IMR-90 (cell line): ENCODE results near the gene ADGRB3. TPM values are rescaled to one million over a fixed set of nuclear protein-coding genes. Genes with fewer than 3 reads are reported as not detected.
A peak's percentile ranks its signal among the peaks of the same experiment; 100 is the strongest.

ENCODE experiments used
- ATAC-seq: fragments of 200-7000 bp; cut with Tn5 transposase; 2 replicates; pipeline ENCODE4 v1.9.1; 2020; ENCODE audit warnings: low read depth, mild to moderate bottlenecking, moderate library complexity
- BruUV-seq: library from RNA; stranded (reverse); fragments of 400-500 nt; replicated peaks from 2 replicates; lab custom pipeline; 2021; lab: Mats Ljungman, UMichigan
- CTCF ChIA-PET: fragments of 300-600 bp; formaldehyde crosslinking; extraction: SDS; loops from one replicate; lab custom pipeline; 2021; ENCODE audit warnings: antibody characterized with exemption; lab: Yijun Ruan, JAX
- POLR2A ChIA-PET: fragments of 300-600 bp; sonication (Branson Sonifier 250); formaldehyde crosslinking; loops from one replicate; lab custom pipeline; 2022; ENCODE audit warnings: antibody characterized with exemption; ENCODE audit not compliant: unreplicated experiment; lab: Charles Lee
- DNase-seq: peaks from one replicate; pipeline ENCODE4 v3.0.0; 2013
- H2AFZ ChIP-seq: replicated peaks from 2 replicates; pipeline ENCODE3; 2013; ENCODE audit warnings: low read length, mild to moderate bottlenecking; ENCODE audit not compliant: poor library complexity
- H2AK5ac ChIP-seq: 2 replicates; pipeline ENCODE4 v1.6.1; 2013; ENCODE audit warnings: low read depth, low read length, inconsistent platforms
- H2AK9ac ChIP-seq: replicated peaks from 2 replicates; pipeline ENCODE3; 2013; ENCODE audit warnings: mild to moderate bottlenecking, low read depth, low read length, moderate library complexity; ENCODE audit not compliant: poor library complexity
- H2BK120ac ChIP-seq: 2 replicates; pipeline ENCODE4 v1.6.1; 2013; ENCODE audit warnings: low read depth, low read length, inconsistent platforms
- H2BK15ac ChIP-seq: 3 replicates; pipeline ENCODE4 v1.6.1; 2013; ENCODE audit warnings: low read depth, low read length, inconsistent platforms
- H2BK20ac ChIP-seq: 2 replicates; pipeline ENCODE4 v1.6.1; 2013; ENCODE audit warnings: low read depth, mild to moderate bottlenecking, inconsistent platforms, low read length, moderate library complexity
- H2BK5ac ChIP-seq: 2 replicates; pipeline ENCODE4 v1.6.1; 2013; ENCODE audit warnings: mild to moderate bottlenecking, low read depth, low read length, inconsistent platforms; ENCODE audit not compliant: poor library complexity, severe bottlenecking
- H3K14ac ChIP-seq: replicated peaks from 2 replicates; pipeline ENCODE4 v1.6.1; 2013; ENCODE audit warnings: low read depth, low read length, inconsistent platforms
- H3K18ac ChIP-seq: 2 replicates; pipeline ENCODE4 v1.6.1; 2013; ENCODE audit warnings: low read depth, low read length, control low read depth
- H3K23ac ChIP-seq: 2 replicates; pipeline ENCODE4 v1.6.1; 2013; ENCODE audit warnings: low read depth, low read length, inconsistent platforms
- H3K27ac ChIP-seq: 2 replicates; pipeline ENCODE4 v1.5.1; 2013; ENCODE audit warnings: mild to moderate bottlenecking, control low read depth, low read length; ENCODE audit not compliant: insufficient read depth
- H3K27me3 ChIP-seq: 2 replicates; pipeline ENCODE4 v1.6.1; 2013; ENCODE audit warnings: low read length; ENCODE audit not compliant: control insufficient read depth, insufficient read depth
- H3K36me3 ChIP-seq: 2 replicates; pipeline ENCODE4 v1.6.1; 2013; ENCODE audit warnings: low read length, mixed read lengths; ENCODE audit not compliant: control insufficient read depth, insufficient read depth
- H3K4ac ChIP-seq: 2 replicates; pipeline ENCODE4 v1.6.1; 2013; ENCODE audit warnings: low read depth, low read length, inconsistent platforms
- H3K4me1 ChIP-seq: 2 replicates; pipeline ENCODE4 v1.6.1; 2013; ENCODE audit warnings: low read length, mixed read lengths; ENCODE audit not compliant: control insufficient read depth, insufficient read depth
- H3K4me2 ChIP-seq: 2 replicates; pipeline ENCODE4 v1.6.1; 2013; ENCODE audit warnings: low read depth, mild to moderate bottlenecking, control low read depth, low read length, moderate library complexity
- H3K4me3 ChIP-seq: 2 replicates; pipeline ENCODE4 v1.5.1; 2013; ENCODE audit warnings: low read depth, mild to moderate bottlenecking, control low read depth, low read length, moderate library complexity; ENCODE audit not compliant: insufficient read depth
- H3K56ac ChIP-seq: 2 replicates; pipeline ENCODE4 v1.6.1; 2013; ENCODE audit warnings: low read length, inconsistent platforms; ENCODE audit not compliant: insufficient read depth; ENCODE audit errors: extremely low read depth
- H3K79me1 ChIP-seq, 2 experiments: 2 replicates each; pipeline ENCODE4 v1.6.1; 2013; ENCODE audit warnings: low read length in 2 of 2, inconsistent platforms in 1 of 2, low read depth in 1 of 2
- H3K9ac ChIP-seq: 2 replicates; pipeline ENCODE4 v1.6.1; 2013; ENCODE audit warnings: low read depth, low read length, control low read depth
- H3K9me1 ChIP-seq: 2 replicates; pipeline ENCODE4 v1.6.1; 2013; ENCODE audit warnings: low read length, inconsistent platforms; ENCODE audit not compliant: insufficient read depth
- H3K9me3 ChIP-seq: 2 replicates; pipeline ENCODE4 v1.6.1; 2013; ENCODE audit warnings: low read length; ENCODE audit not compliant: control insufficient read depth, insufficient read depth
- H4K20me1 ChIP-seq: 2 replicates; pipeline ENCODE4 v1.6.1; 2013; ENCODE audit warnings: low read length, inconsistent platforms; ENCODE audit not compliant: insufficient read depth
- H4K5ac ChIP-seq: 2 replicates; pipeline ENCODE4 v1.6.1; 2013; ENCODE audit warnings: mild to moderate bottlenecking, low read depth, low read length, control low read depth
- H4K8ac ChIP-seq, 2 experiments: 2 replicates each; pipeline ENCODE4 v1.6.1; 2013; ENCODE audit warnings: low read depth in 2 of 2, low read length in 2 of 2, control low read depth in 1 of 2, inconsistent platforms in 1 of 2
- H4K91ac ChIP-seq: 2 replicates; pipeline ENCODE4 v1.6.1; 2013; ENCODE audit warnings: low read depth, low read length, inconsistent platforms; ENCODE audit not compliant: insufficient read depth
- BHLHE40 ChIP-seq: fragments of 150-350 bp; IDR thresholded peaks from 2 replicates; pipeline ENCODE4 v1.6.1; 2016; ENCODE audit warnings: mild to moderate bottlenecking, low read depth, low read length
- CEBPB ChIP-seq: IDR thresholded peaks from 2 replicates; pipeline ENCODE4 v1.6.1; 2012; ENCODE audit warnings: low read depth, low read length, improper control_type of control experiment
- CHD1 ChIP-seq: IDR thresholded peaks from 2 replicates; pipeline ENCODE4 v1.6.1; 2012; ENCODE audit warnings: low read depth, low read length, improper control_type of control experiment
- CTCF ChIP-seq: conservative IDR thresholded peaks from 2 replicates; pipeline ENCODE4 v1.5.1; 2012; ENCODE audit warnings: mild to moderate bottlenecking, low read depth, low read length, improper control_type of control experiment
- ELK1 ChIP-seq: fragments of 150-350 bp; IDR thresholded peaks from 2 replicates; pipeline ENCODE4 v1.6.1; 2016; ENCODE audit warnings: low read depth, mild to moderate bottlenecking, low read length, moderate library complexity, borderline replicate concordance
- FOS ChIP-seq: fragments of 150-350 bp; IDR thresholded peaks from 2 replicates; pipeline ENCODE4 v1.6.1; 2016; ENCODE audit warnings: low read depth, low read length
- MAFK ChIP-seq: IDR thresholded peaks from 2 replicates; pipeline ENCODE4 v1.6.1; 2012; ENCODE audit warnings: low read depth, low read length, improper control_type of control experiment
- MAZ ChIP-seq: IDR thresholded peaks from 2 replicates; pipeline ENCODE4 v1.6.1; 2012; ENCODE audit warnings: low read depth, mild to moderate bottlenecking, low read length, improper control_type of control experiment, moderate library complexity, borderline replicate concordance
- MXI1 ChIP-seq: IDR thresholded peaks from 2 replicates; pipeline ENCODE4 v1.6.1; 2012; ENCODE audit warnings: low read depth, mild to moderate bottlenecking, low read length, moderate library complexity, borderline replicate concordance
- POLR2A ChIP-seq: IDR thresholded peaks from 2 replicates; pipeline ENCODE4 v1.6.1; 2012; ENCODE audit warnings: mild to moderate bottlenecking, low read depth, low read length
- RAD21 ChIP-seq: IDR thresholded peaks from 2 replicates; pipeline ENCODE4 v1.6.1; 2012; ENCODE audit warnings: low read length, improper control_type of control experiment
- RCOR1 ChIP-seq: IDR thresholded peaks from 2 replicates; pipeline ENCODE4 v1.6.1; 2012; ENCODE audit warnings: mild to moderate bottlenecking, low read length, improper control_type of control experiment; ENCODE audit not compliant: insufficient replicate concordance
- RFX5 ChIP-seq: IDR thresholded peaks from 2 replicates; pipeline ENCODE4 v1.8.0; 2012; ENCODE audit warnings: low read depth, mild to moderate bottlenecking, low read length, moderate library complexity
- SMC3 ChIP-seq: fragments of 150-350 bp; IDR thresholded peaks from 2 replicates; pipeline ENCODE4 v1.6.1; 2016; ENCODE audit warnings: low read depth, mild to moderate bottlenecking, antibody characterized with exemption, low read length, moderate library complexity
- USF2 ChIP-seq: fragments of 150-350 bp; IDR thresholded peaks from 2 replicates; pipeline ENCODE4 v1.6.1; 2017; ENCODE audit warnings: mild to moderate bottlenecking, antibody characterized with exemption, low read length, low read depth
- WGBS, 2 experiments: methylation state at CpG; one replicate each; pipeline versions ENCODE4 v1.1.5 to v1.1.7; 2013; ENCODE audit warnings: missing lambda C conversion rate in 2 of 2; ENCODE audit not compliant: insufficient read length in 1 of 2; ENCODE audit errors: extremely low coverage in 2 of 2; 5-methylcytosine and 5-hydroxymethylcytosine counted together
- dilution Hi-C: fragments of 300-500 bp; cut with HindIII; formaldehyde crosslinking; loops from one replicate; pipeline ENCODE4 v1.14.3; 2018; ENCODE audit warnings: low sequenced_read_pairs; ENCODE audit not compliant: unreplicated experiment
- in situ Hi-C: fragments of 300-500 bp; cut with MboI; formaldehyde crosslinking; loops from 3 replicates; pipeline ENCODE4 v1.14.3; 2019; ENCODE audit warnings: low sequenced_read_pairs, inconsistent platforms, mixed read lengths
- intact Hi-C: fragments of 100-400 bp; cut with micrococcal nuclease; formaldehyde crosslinking; loops from 2 replicates; pipeline ENCODE4 v1.10.0; 2022
- polyA plus RNA-seq, 3 experiments: library from polyadenylated mRNA; depleted of rRNA; stranded (reverse); fragments of >200 nt; gene quantifications; 2 replicates each; pipeline ENCODE4 v1.2.3, GENCODE V29; 2012; ENCODE audit warnings: low replicate concordance in 1 of 3
- total RNA-seq: library from RNA; depleted of rRNA; stranded (reverse); fragments of >200 nt; gene quantifications from 2 replicates; pipeline ENCODE4 v1.2.3, GENCODE V29; 2012

Gene ADGRB3
- total and polyA plus RNA-seq, 2 of the 4 experiments (the other 2 are of a cell fraction) = not detected

- no peak overlapping the region for H2AK9ac ChIP-seq
- DNase-seq = no peak
- H2BK5ac ChIP-seq = no peak overlapping the region
- H3K18ac ChIP-seq = no peak overlapping the region
- peak overlapping the region; percentile 71 for H2AFZ ChIP-seq
- H3K9me3 ChIP-seq = no peaks in the 10 kb centered on the region
- in situ Hi-C loops (loop anchor here (25.0 kb wide), 1 partner anchor 327 kb away; no protein-coding TSS in a partner anchor), intact Hi-C loops (loop anchor here (5.0 to 10.0 kb wide), 2 partner anchors 332 to 1099 kb away; no protein-coding TSS in a partner anchor), dilution Hi-C loops (no loop called here)
- no peak overlapping the region for H2BK15ac ChIP-seq
- no peaks in the 10 kb centered on the region for H4K20me1 ChIP-seq
- ATAC-seq = no peak; the same call in 1 of the 2 replicates
- BruUV-seq = no TSS peak
- no peak overlapping the region for H3K4ac ChIP-seq
- ChIA-PET POLR2A (no interaction called here), CTCF (no interaction called here)
- peak overlapping the region; percentile 72 for H3K4me3 ChIP-seq
- H3K56ac ChIP-seq = no peak overlapping the region
- no peak overlapping the region for H4K8ac ChIP-seq
- no peak overlapping the region for H4K5ac ChIP-seq
- no peak overlapping the region for H3K14ac ChIP-seq
- TF ChIP-seq ELK1 (no peak), MAZ (no peak), USF2 (no peak), SMC3 (no peak), RFX5 (no peak), RAD21 (no peak), RCOR1 (no peak), MXI1 (no peak), BHLHE40 (no peak), CHD1 (no peak), MAFK (no peak), POLR2A (no peak), CTCF (no peak), FOS (no peak), CEBPB (no peak)
- peak overlapping the region; percentile 62 for H3K4me2 ChIP-seq
- H3K36me3 ChIP-seq = no peaks in the 10 kb centered on the region
- peaks cover 5% of the 10 kb centered on the region for H3K27me3 ChIP-seq
- H3K23ac ChIP-seq = no peak overlapping the region
- H2BK120ac ChIP-seq = no peak overlapping the region
- WGBS, 2 experiments = no CpG with 5 or more reads among the region's 15 CpGs
- no peak overlapping the region for H2BK20ac ChIP-seq
- H3K4me1 ChIP-seq = no peaks in the 10 kb centered on the region
- H3K79me1 ChIP-seq = no peaks in the 10 kb centered on the region
- no peak overlapping the region for H4K91ac ChIP-seq
- no peak overlapping the region for H3K9ac ChIP-seq
- H3K27ac ChIP-seq = no peak overlapping the region
- no peaks in the 10 kb centered on the region for H3K9me1 ChIP-seq
- H2AK5ac ChIP-seq = no peak overlapping the region
These were observed 277 bp downstream of the ADGRB3 start for GRCh38 chr6:68635412-68635705.
